Measurements from ENCODE around the gene TUNAR.

The TUNAR gene

GRCh38 chr14:95939335-95939734 lies 62.7 kb downstream of the TUNAR start:
- Mint-ChIP-seq H3K27ac (no peak overlapping the region), H3K4me1 (no peaks in the 10 kb centered on the region), H3K4me3 (no peak overlapping the region), H3K36me3 (ENCODE audit: low read depth) (no peaks in the 10 kb centered on the region), H3K9me3 (peaks cover 3% of the 10 kb centered on the region), H3K27me3 (ENCODE audit: low read depth) (peaks cover 16% of the 10 kb centered on the region)
- TF ChIP-seq CTCF (IDR thresholded peaks at IDR 0.05; ENCODE audit: unreplicated experiment in 3 of 3): no peak

- Mint-ChIP-seq H3K27ac (no peak overlapping the region), H3K4me1 (no peaks in the 10 kb centered on the region), H3K4me3 (no peak overlapping the region), H3K27me3 (ENCODE audit: low read depth) (peaks cover 23% of the 10 kb centered on the region), H3K9me3 (peaks cover 3% of the 10 kb centered on the region), H3K36me3 (ENCODE audit: low read depth) (no peaks in the 10 kb centered on the region)
- no peak for TF ChIP-seq CTCF (IDR thresholded peaks at IDR 0.05; ENCODE audit: unreplicated experiment in 3 of 3)
Observed at GRCh38 chr14:95941897-95942296, 65.3 kb downstream of the TUNAR start.

GRCh38 chr14:95943699-95944098 lies 67.1 kb downstream of the TUNAR start:
- H3K27me3 Mint-ChIP-seq (ENCODE audit: low read depth): peaks cover 28% of the 10 kb centered on the region
- TF ChIP-seq CTCF (IDR thresholded peaks at IDR 0.05; ENCODE audit: unreplicated experiment in 3 of 3): no peak
- H3K4me3 Mint-ChIP-seq: no peak overlapping the region
- H3K27ac Mint-ChIP-seq: no peak overlapping the region
- peaks cover 3% of the 10 kb centered on the region for H3K9me3 Mint-ChIP-seq
- no peaks in the 10 kb centered on the region for H3K36me3 Mint-ChIP-seq (ENCODE audit: low read depth)
- no peaks in the 10 kb centered on the region for H3K4me1 Mint-ChIP-seq

- H3K4me3 Mint-ChIP-seq: no peak overlapping the region
- no peak for TF ChIP-seq CTCF (IDR thresholded peaks at IDR 0.05; ENCODE audit: unreplicated experiment in 3 of 3)
- H3K9me3 Mint-ChIP-seq: peaks cover 3% of the 10 kb centered on the region
- no peaks in the 10 kb centered on the region for H3K36me3 Mint-ChIP-seq (ENCODE audit: low read depth)
- no peaks in the 10 kb centered on the region for H3K4me1 Mint-ChIP-seq
- H3K27ac Mint-ChIP-seq: no peak overlapping the region
- peaks cover 28% of the 10 kb centered on the region for H3K27me3 Mint-ChIP-seq (ENCODE audit: low read depth)
Observed at GRCh38 chr14:95944462-95944861, 67.8 kb downstream of the TUNAR start.

- Mint-ChIP-seq H3K36me3 (ENCODE audit: low read depth) (no peaks in the 10 kb centered on the region), H3K4me3 (no peak overlapping the region), H3K27ac (no peak overlapping the region), H3K4me1 (no peaks in the 10 kb centered on the region), H3K9me3 (peaks cover 3% of the 10 kb centered on the region), H3K27me3 (ENCODE audit: low read depth) (peaks cover 19% of the 10 kb centered on the region)
- no peak for TF ChIP-seq CTCF (IDR thresholded peaks at IDR 0.05; ENCODE audit: unreplicated experiment in 3 of 3)
Observed at GRCh38 chr14:95946867-95947266, 70.2 kb downstream of the TUNAR start.

- Mint-ChIP-seq H3K4me3 (no peak overlapping the region), H3K9me3 (no peaks in the 10 kb centered on the region), H3K27ac (no peak overlapping the region), H3K27me3 (ENCODE audit: low read depth) (peaks cover 23% of the 10 kb centered on the region), H3K36me3 (ENCODE audit: low read depth) (no peaks in the 10 kb centered on the region), H3K4me1 (no peaks in the 10 kb centered on the region)
- TF ChIP-seq CTCF (IDR thresholded peaks at IDR 0.05; ENCODE audit: unreplicated experiment in 3 of 3): no peak
Observed at GRCh38 chr14:95948558-95948981, 71.9 kb downstream of the TUNAR start.

All from nephron (organoid).